ENCODE measurements around the gene CYP2W1. TPM values are rescaled to one million over a fixed set of nuclear protein-coding genes. Genes with fewer than 3 reads are reported as not detected.
"Not testable (repeated sequence)": the region's sequence is repeated elsewhere in the genome, so short reads cannot be mapped to it uniquely, and the experiment has no call there.

Gene CYP2W1, protein sequence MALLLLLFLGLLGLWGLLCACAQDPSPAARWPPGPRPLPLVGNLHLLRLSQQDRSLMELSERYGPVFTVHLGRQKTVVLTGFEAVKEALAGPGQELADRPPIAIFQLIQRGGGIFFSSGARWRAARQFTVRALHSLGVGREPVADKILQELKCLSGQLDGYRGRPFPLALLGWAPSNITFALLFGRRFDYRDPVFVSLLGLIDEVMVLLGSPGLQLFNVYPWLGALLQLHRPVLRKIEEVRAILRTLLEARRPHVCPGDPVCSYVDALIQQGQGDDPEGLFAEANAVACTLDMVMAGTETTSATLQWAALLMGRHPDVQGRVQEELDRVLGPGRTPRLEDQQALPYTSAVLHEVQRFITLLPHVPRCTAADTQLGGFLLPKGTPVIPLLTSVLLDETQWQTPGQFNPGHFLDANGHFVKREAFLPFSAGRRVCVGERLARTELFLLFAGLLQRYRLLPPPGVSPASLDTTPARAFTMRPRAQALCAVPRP
- polyA plus RNA-seq (ENCODE audit: insufficient read length in 10 of 10): 10 to 100 TPM in 2 of 10 donors, under 1 TPM in 8; 0.27 to 11.0 (median 0.36) TPM
- long read RNA-seq, donor 1: 0 reads
- long read RNA-seq, donor 2: 0 reads
- long read RNA-seq, donor 3: 0 reads
- long read RNA-seq, donor 4: 0 reads
- long read RNA-seq, donor 5: 0 reads
- long read RNA-seq, donor 6: 0 reads
- long read RNA-seq, donor 7: 0 reads
- long read RNA-seq, donor 8, partial matches to known transcripts: 0 of 1 reads
- long read RNA-seq, donor 8, other reads (novel, unspliced or antisense): 0 of 1 reads
- long read RNA-seq, donor 9: 0 reads

- DNase-seq: no peak
These were observed at the start of gene CYP2W1 for GRCh38 chr7:983004-983615. Gene CYP2W1 (plus strand): TSS chr7:983181. CDS start chr7:983212, 31 bp downstream.

DNA sequence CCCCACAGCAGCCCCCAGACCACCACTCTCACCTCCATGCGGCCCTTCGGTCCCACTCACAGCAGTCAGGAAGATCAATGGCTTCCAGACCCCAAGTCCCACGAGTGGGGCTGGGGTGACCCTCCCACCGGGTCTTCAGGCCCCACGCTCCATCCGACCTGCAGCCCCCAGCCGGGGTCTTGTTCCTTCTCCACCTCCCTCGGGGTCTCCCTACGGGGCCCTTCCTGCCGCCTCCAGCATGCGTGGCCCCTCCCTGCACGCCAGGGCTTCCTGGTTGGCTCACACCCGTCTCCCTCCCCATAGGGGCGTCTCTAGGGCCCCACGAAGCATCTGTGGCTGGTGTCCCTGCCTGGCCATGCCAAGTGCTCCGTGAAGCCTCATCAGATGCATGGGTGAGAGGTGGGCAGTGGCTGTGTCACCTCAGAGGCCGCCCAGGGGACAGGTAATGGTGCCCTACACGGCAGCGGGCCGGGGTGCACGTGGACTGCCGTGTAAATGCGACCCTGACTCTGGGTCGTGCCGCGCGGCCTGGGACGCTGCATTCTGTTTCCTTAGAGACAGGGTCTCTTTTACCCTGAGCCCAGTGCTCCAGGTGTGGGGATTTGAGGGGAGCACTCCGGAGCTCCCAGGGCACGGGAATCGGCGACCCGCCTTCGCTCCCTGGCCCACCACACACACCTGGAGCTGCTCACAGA is 48.4 kb upstream of the CYP2W1 start:
- DNase-seq: no peak

GRCh38 chr7:935164-935873 is 47.7 kb upstream of the CYP2W1 start:
- no peak for DNase-seq

DNA sequence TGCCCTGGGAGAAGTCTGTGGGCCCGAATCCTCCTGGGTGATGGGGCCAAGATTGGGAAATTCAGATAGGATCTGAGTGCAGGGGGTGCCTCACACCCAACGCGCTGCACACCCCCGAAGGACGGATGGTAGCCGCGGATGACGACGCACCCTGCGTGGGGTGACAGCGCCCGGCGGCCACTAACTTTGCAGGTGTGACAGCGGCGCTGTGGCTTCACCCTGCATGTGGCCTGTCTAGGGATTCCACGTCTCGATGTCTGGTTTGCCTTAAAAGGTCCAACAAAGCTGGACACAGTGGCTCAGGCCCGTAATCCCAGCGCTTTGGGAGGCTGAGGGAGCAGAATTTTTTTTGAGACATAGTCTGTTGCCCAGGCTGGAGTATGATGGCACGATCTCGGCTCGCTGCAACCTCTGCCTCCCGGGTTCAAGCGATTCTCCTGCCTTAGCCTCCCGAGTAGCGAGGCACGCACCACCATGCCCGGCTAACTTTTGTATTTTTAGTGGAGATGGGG is 47.1 kb upstream of the CYP2W1 start:
- no peak for DNase-seq

DNA sequence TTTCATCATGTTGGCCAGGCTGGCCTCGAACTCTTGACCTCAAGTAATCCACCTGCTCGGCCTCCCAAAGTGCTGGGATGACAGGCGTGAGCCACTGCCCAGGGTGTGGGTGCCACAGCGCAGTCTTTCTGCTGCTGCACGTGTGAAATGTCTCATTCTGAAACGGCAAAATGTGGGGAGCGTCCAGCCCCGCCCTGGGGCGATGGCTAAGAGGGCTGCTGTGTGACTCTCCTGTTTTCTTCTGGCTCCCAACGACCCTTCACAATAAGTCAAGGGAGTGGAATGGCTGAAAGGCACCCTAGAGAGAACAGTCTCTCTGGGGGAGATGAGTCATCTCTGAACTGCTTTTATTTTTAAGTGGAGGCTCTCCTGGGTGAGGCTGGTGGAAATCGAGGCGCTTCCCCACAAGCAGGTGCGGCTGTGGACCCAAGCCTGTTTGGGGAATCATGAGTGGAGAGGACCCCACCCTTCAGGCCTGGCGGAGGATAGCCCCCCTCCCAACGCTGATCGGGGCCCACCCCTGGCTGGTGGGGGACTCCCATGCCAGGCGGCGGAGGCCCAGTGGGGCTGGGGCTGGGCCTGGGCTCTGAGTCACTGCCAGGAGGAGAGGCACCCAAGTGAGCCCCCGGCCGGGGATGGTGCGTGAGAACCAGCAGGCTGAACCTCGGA is 46.5 kb upstream of the CYP2W1 start:
- DNase-seq: no peak

GRCh38 chr7:937856-938484 is 45.0 kb upstream of the CYP2W1 start:
- no peak for DNase-seq

- DNase-seq: no peak
These were observed 44.3 kb upstream of the CYP2W1 start for GRCh38 chr7:938546-939185.

DNA sequence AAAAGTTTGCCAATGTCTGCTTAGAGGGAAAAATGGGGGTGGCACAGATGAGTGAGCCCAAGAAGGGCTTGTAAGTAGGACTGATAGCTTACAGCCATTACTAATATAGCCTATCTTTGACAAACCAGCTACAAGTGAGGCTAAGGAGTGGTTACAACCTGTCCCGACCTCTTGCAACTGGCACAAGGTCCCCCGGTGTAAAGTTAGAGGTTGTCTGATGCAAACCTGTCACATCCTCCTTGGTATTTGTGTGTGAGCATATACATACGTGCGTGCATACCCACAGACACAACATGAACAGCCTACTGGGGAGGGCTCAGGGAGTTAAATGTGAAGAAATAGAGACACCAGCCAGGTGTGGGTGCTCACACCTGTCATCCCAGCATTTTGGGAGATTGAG is 43.1 kb upstream of the CYP2W1 start:
- no peak for DNase-seq

DNA sequence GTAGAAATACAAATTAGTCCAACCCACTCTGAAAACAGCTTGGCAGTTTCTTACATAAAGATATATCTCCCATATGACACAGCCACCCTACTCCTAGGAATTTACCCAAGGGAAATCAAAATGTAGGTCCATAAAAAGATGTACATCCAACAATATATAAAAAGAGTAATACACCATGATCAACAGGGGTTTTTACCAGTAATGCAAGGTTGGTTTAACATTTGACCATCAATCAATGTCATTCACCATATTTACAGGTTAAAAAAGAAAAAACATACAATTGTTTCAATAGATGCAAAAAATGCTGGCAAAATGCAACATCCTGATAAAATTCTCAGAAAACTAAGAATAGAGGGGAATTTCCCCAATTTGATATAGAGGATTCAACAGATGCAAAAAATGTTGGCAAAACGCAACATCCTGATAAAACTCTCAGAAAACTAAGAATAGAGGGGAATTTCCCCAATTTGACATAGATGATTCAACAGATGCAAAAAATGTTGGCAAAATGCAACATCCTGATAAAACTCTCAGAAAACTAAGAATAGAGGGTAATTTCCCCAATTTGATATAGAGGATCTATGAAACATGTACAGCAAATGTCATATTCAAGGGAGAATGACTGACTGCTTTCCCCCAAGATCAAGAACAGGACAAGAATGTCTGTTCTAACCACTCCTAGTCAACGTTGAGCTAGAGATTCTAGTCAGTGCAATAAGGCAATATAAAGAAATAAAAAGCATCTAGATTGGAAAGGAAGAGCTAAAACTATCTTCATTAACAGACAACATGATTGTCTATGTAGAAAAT is 42.2 kb upstream of the CYP2W1 start:
- DNase-seq: no peak

- not testable (repeated sequence) for DNase-seq
These were observed 39.2 kb upstream of the CYP2W1 start for GRCh38 chr7:943793-944192.

DNA sequence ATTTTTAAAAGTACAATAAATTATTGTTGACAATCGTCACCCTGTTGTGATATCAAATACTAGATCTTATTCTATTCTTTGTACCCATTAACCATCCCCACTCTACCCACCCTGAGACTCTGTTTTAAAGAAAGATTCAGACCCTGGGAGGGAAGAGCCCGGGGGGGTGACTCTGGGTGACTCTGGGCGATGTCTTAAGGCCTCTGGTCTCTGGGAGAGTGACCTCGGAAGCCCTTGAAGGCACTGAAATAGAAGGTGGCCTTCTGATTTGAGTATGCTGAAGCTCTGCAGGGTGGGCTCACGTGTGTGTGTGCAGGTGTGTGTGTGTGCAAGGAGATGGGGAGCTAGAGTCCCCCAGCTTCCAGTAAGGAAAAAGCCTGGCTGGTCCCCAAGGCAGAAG is 38.2 kb upstream of the CYP2W1 start:
- DNase-seq: no peak

DNA sequence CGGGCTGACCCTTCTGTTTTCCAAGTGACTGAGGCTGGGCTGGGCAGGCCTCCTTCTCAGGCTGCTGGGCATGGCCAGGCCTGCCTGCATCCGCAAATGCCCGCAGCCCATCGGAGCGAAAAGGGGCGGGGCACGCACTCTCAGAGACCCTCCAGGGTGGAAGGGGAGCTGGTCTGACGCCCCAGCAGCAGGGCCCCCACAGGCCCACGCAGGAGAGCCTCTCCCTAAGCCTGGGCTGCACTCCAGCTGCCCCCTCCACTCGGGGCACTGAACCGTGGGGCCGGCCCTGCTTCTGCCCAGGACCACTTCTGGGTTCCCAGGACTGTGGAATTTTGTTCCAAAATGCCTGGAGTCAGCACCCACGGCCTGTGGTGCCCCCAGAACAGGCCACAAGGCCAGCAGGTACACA is 37.8 kb upstream of the CYP2W1 start:
- no peak for DNase-seq

DNA sequence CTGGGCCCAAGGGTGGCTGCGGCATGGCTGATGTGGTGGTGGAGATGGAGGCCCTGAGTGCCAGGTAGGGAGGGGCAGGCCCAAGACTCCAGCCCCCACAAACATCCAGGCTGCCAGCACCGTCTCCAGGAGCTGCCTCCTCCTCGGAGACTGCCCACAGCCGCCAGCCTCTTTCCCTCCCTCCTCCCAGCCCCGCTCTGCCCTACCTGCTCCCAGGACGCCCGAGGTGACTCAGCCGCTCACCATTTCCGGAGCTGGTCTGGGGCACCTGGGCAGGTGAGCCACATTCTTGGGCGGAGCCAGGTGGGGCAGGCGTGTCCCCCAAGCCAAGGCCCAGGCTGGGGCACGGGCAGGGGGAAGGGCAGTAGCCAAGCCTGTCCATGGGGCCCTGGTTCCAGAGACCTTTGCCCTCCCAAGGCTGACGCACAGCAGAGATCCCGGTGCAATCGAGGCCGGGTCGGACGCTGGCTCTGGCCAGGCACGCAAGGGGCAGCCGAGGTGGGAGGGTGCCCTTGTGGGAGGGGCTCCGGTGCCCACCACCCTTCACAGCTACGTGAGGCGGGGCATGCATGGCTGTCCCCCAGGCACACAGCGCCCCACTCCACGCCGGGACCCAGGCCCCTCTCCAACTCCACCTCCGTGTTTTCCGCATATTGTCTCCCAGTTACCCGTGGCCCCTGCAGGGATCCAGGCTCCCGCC is 37.3 kb upstream of the CYP2W1 start:
- no peak for DNase-seq

DNA sequence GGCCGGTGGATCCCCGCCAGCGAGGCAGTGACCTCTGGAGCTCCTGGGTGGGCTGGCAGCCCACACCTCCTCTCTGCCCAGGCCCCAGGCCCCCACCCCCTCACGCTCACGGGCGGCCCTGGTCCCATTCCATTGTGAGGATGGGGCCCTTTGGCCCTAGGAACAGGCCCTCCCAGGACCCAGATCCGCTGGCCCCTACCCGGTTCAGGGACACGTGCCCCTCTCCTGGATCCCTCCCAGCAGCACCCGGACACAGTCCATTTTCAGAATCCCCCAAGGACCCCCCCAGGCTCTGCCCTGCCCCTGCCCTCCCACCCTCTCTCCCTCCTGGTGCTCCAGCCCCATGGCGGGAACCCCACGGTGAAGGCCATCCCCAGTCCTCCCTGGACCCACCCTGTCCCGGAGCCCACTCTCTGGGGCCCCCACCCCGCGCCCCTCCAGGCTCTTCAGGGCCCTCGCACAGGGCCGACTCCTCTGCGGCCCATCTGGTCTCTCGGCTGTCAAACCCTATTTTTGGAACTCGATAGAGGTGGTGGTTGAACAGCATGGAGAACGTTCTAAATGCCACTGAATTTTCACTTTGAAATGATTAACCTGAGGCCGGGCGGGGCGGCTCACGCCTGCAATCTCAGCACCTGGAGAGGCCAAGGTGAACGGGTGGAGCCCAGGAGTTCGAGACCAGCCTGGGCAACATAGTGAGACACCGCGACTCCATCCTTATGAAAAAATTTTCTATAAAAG is 36.6 kb upstream of the CYP2W1 start:
- DNase-seq: no peak

- DNase-seq: no peak
These were observed 35.4 kb upstream of the CYP2W1 start for GRCh38 chr7:947391-948210.
